Renal pelvis (tissue), 12 donors: ENCODE results near the gene CSNK2A3. TPM values are rescaled to one million over a fixed set of nuclear protein-coding genes. Genes with fewer than 3 reads are reported as not detected.
"Not testable (repeated sequence)": the region's sequence is repeated elsewhere in the genome, so short reads cannot be mapped to it uniquely, and the experiment has no call there.

Experiments
- DNase-seq: peaks from one replicate; pipeline ENCODE4 v3.0.0-alpha.2; 2013
- long read RNA-seq, 16 experiments: transcript quantifications; one replicate each; lab custom pipeline, GENCODE V29; 2026
- polyA plus RNA-seq, 3 donors: library from polyadenylated mRNA; unstranded; fragments of 120-200 nt; gene quantifications; one replicate each; pipeline ENCODE4 v1.2.1, GENCODE V29; 2013; ENCODE audit not compliant: insufficient read length in 3 of 3

Gene CSNK2A3
- polyA plus RNA-seq = 1 to 10 TPM in 1 of 3 donors, under 1 TPM in 1, not detected in 1; 0.86 to 1.9 TPM
- long read RNA-seq, donor 1, transcript CSNK2A3-201 (1 exons, 1,416 nt) = major isoform, 5 of 5 reads
- long read RNA-seq, donor 1, partial matches to known transcripts = 0 of 5 reads
- long read RNA-seq, donor 1, other reads (novel, unspliced or antisense) = 0 of 5 reads
- long read RNA-seq, donor 2, partial matches to known transcripts = 0 of 4 reads
- long read RNA-seq, donor 2, other reads (novel, unspliced or antisense) = 0 of 4 reads
- long read RNA-seq, donor 3, partial matches to known transcripts = 0 of 3 reads
- long read RNA-seq, donor 3, other reads (novel, unspliced or antisense) = 0 of 3 reads
- long read RNA-seq, donor 4, partial matches to known transcripts = 0 of 2 reads
- long read RNA-seq, donor 4, other reads (novel, unspliced or antisense) = 0 of 2 reads
- long read RNA-seq, donor 5 = 0 reads
- long read RNA-seq, donor 6 = 0 reads
- long read RNA-seq, donor 7, transcript CSNK2A3-201 (1 exons, 1,416 nt) = major isoform, 5 of 5 reads
- long read RNA-seq, donor 7, partial matches to known transcripts = 0 of 5 reads
- long read RNA-seq, donor 7, other reads (novel, unspliced or antisense) = 0 of 5 reads
- long read RNA-seq, donor 8, partial matches to known transcripts = 0 of 2 reads
- long read RNA-seq, donor 8, other reads (novel, unspliced or antisense) = 0 of 2 reads
- long read RNA-seq, donor 9, transcript CSNK2A3-201 (1 exons, 1,416 nt) = major isoform, 6 of 6 reads
- long read RNA-seq, donor 9, partial matches to known transcripts = 0 of 6 reads
- long read RNA-seq, donor 9, other reads (novel, unspliced or antisense) = 0 of 6 reads
- long read RNA-seq, donor 10, partial matches to known transcripts = 0 of 1 reads
- long read RNA-seq, donor 10, other reads (novel, unspliced or antisense) = 0 of 1 reads
- long read RNA-seq, donor 11, partial matches to known transcripts = 0 of 2 reads
- long read RNA-seq, donor 11, other reads (novel, unspliced or antisense) = 0 of 2 reads
- long read RNA-seq, donor 12, transcript CSNK2A3-201 (1 exons, 1,416 nt) = major isoform, 5 of 5 reads
- long read RNA-seq, donor 12, partial matches to known transcripts = 0 of 5 reads
- long read RNA-seq, donor 12, other reads (novel, unspliced or antisense) = 0 of 5 reads
- long read RNA-seq, donor 13, partial matches to known transcripts = 0 of 3 reads
- long read RNA-seq, donor 13, other reads (novel, unspliced or antisense) = 0 of 3 reads
- long read RNA-seq, donor 14 = 0 reads
- long read RNA-seq, donor 15, partial matches to known transcripts = 0 of 1 reads
- long read RNA-seq, donor 15, other reads (novel, unspliced or antisense) = 0 of 1 reads
- long read RNA-seq, donor 16, partial matches to known transcripts = 0 of 3 reads
- long read RNA-seq, donor 16, other reads (novel, unspliced or antisense) = 0 of 3 reads

- DNase-seq = not testable (repeated sequence)
Measured at GRCh38 chr11:11352878-11353277, at the start of gene CSNK2A3. Gene CSNK2A3 (minus strand): TSS chr11:11353250. CDS start chr11:11353119, 131 bp downstream.

- no peak for DNase-seq
Measured at GRCh38 chr11:11401960-11402535, 49.0 kb upstream of the CSNK2A3 start.

- no peak for DNase-seq
Measured at GRCh38 chr11:11400635-11401232, 47.7 kb upstream of the CSNK2A3 start.

GRCh38 chr11:11400121-11400520 is 47.1 kb upstream of the CSNK2A3 start:
- DNase-seq = no peak

GRCh38 chr11:11397781-11398180 is 44.7 kb upstream of the CSNK2A3 start:
- no peak for DNase-seq

GRCh38 chr11:11397036-11397415 is 44.0 kb upstream of the CSNK2A3 start:
- no peak for DNase-seq

GRCh38 chr11:11396301-11397035 is 43.4 kb upstream of the CSNK2A3 start:
- DNase-seq = no peak

GRCh38 chr11:11395126-11395525 is 42.1 kb upstream of the CSNK2A3 start:
- DNase-seq = no peak

GRCh38 chr11:11394241-11394640 is 41.2 kb upstream of the CSNK2A3 start:
- no peak for DNase-seq

GRCh38 chr11:11391796-11392463 is 38.9 kb upstream of the CSNK2A3 start:
- peak; percentile 36 for DNase-seq

GRCh38 chr11:11391169-11391568 is 38.1 kb upstream of the CSNK2A3 start:
- no peak for DNase-seq

- DNase-seq = no peak
Measured at GRCh38 chr11:11390068-11390771, 37.2 kb upstream of the CSNK2A3 start.

GRCh38 chr11:11389238-11389637 is 36.2 kb upstream of the CSNK2A3 start:
- DNase-seq = no peak

- no peak for DNase-seq
Measured at GRCh38 chr11:11387622-11388305, 34.7 kb upstream of the CSNK2A3 start.

GRCh38 chr11:11387207-11387606 is 34.2 kb upstream of the CSNK2A3 start:
- DNase-seq = no peak

- no peak for DNase-seq
Measured at GRCh38 chr11:11384829-11385228, 31.8 kb upstream of the CSNK2A3 start.

- DNase-seq = no peak
Measured at GRCh38 chr11:11383995-11384394, 30.9 kb upstream of the CSNK2A3 start.

GRCh38 chr11:11382858-11383532 is 29.9 kb upstream of the CSNK2A3 start:
- DNase-seq = no peak
